ENCODE measurements around the gene PTGES2.

PTGES2 gene

GRCh38 chr9:128125580-128126354, 1.8 kb downstream of the PTGES2 start:
- H3K4me3 ChIP-seq (replicated peaks; ENCODE audit: low read depth, low read length) = peak overlapping the region; percentile 88
- no peak for DNase-seq (ENCODE audit: extremely low read depth, low read depth)
- TF ChIP-seq CTCF (IDR thresholded peaks at IDR 0.05; ENCODE audit: low read depth, low read length, missing control alignments) = no peak

GRCh38 chr9:128124873-128125579, 2.5 kb downstream of the PTGES2 start:
- 0 out of 2 replicates have a peak overlapping the region, but pooled peaks have one; percentile 88 for H3K4me3 ChIP-seq (replicated peaks; ENCODE audit: low read depth, low read length)
- DNase-seq (ENCODE audit: extremely low read depth, low read depth) = peak; percentile 31
- peak; percentile 91 for TF ChIP-seq CTCF (IDR thresholded peaks at IDR 0.05; ENCODE audit: low read depth, low read length, missing control alignments)

GRCh38 chr9:128124451-128124850, 3.1 kb downstream of the PTGES2 start:
- TF ChIP-seq CTCF (IDR thresholded peaks at IDR 0.05; ENCODE audit: low read depth, low read length, missing control alignments) = no peak
- no peak for DNase-seq (ENCODE audit: extremely low read depth, low read depth)
- no peak overlapping the region for H3K4me3 ChIP-seq (replicated peaks; ENCODE audit: low read depth, low read length)

- no peak for DNase-seq (ENCODE audit: extremely low read depth, low read depth)
- no peak for TF ChIP-seq CTCF (IDR thresholded peaks at IDR 0.05; ENCODE audit: low read depth, low read length, missing control alignments)
- no peak overlapping the region for H3K4me3 ChIP-seq (replicated peaks; ENCODE audit: low read depth, low read length)
These were observed 4.0 kb downstream of the PTGES2 start for GRCh38 chr9:128123451-128124080.

- TF ChIP-seq CTCF (IDR thresholded peaks at IDR 0.05; ENCODE audit: low read depth, low read length, missing control alignments) = no peak
- DNase-seq (ENCODE audit: extremely low read depth, low read depth) = no peak
- no peak overlapping the region for H3K4me3 ChIP-seq (replicated peaks; ENCODE audit: low read depth, low read length)
These were observed 4.7 kb downstream of the PTGES2 start for GRCh38 chr9:128122809-128123175.

- no peak overlapping the region for H3K4me3 ChIP-seq (replicated peaks; ENCODE audit: low read depth, low read length)
- no peak for TF ChIP-seq CTCF (IDR thresholded peaks at IDR 0.05; ENCODE audit: low read depth, low read length, missing control alignments)
- no peak for DNase-seq (ENCODE audit: extremely low read depth, low read depth)
These were observed 5.4 kb downstream of the PTGES2 start for GRCh38 chr9:128121924-128122808.
